GM12874 (cell line): Measurements from ENCODE around the gene F5.

ENCODE experiments used
- CTCF ChIP-seq: IDR thresholded peaks from 2 replicates; pipeline ENCODE4 v1.5.1; 2011; ENCODE audit warnings: low read depth, mild to moderate bottlenecking, control low read depth, low read length, moderate library complexity; ENCODE audit not compliant: insufficient read depth

The F5 gene

GRCh38 chr1:169488157-169488556 is 98.1 kb downstream of the F5 start:
- no peak for TF ChIP-seq CTCF

- TF ChIP-seq CTCF = no peak
These were observed 98.7 kb downstream of the F5 start for GRCh38 chr1:169487561-169487960.

- TF ChIP-seq CTCF = no peak
These were observed 99.1 kb downstream of the F5 start for GRCh38 chr1:169487133-169487532.

- TF ChIP-seq CTCF = no peak
These were observed 99.8 kb downstream of the F5 start for GRCh38 chr1:169486281-169487051.

- TF ChIP-seq CTCF = peak; percentile 49
These were observed 100.6 kb downstream of the F5 start, which contains the start of gene SLC19A2 for GRCh38 chr1:169485431-169486280. Gene SLC19A2, minus strand, starts transcription at chr1:169485944. Its CDS starts 178 bp downstream, at chr1:169485766.

GRCh38 chr1:169484683-169485430 is 101.4 kb downstream of the F5 start:
- no peak for TF ChIP-seq CTCF

GRCh38 chr1:169484101-169484500 is 102.2 kb downstream of the F5 start:
- no peak for TF ChIP-seq CTCF
